ENCODE results near the gene ANKRD33B.
"Not testable (repeated sequence)": the region's sequence is repeated elsewhere in the genome, so short reads cannot be mapped to it uniquely, and the experiment has no call there.

ANKRD33B gene

DNA sequence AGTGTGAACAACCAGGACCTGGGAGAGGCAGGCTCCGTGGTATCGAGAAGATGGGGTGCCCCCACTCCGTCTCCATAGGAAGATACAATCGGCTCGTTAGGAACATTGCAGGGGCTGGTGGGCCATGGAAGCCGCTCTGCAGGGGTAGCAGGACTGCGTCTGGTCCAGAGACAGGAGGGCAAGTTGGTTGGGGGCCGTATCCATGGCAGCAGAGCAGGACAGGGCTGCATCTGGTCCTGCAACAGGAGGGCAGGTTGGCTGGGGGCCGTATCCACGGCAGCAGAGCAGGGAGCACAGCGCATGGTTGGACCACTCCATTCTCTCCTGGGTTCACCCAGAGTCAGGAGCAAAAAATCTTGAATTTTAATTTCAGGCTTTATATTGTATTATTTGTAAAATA lies 98.2 kb downstream of the ANKRD33B start:
- Histone ChIP-seq H3K27me3 (ENCODE audit: control insufficient read depth in 1 of 2, insufficient read depth in 2 of 2, low read length in 2 of 2) (no peaks in the 10 kb centered on the region), H3K36me3 (ENCODE audit: insufficient read depth, low read length) (no peaks in the 10 kb centered on the region)

DNA sequence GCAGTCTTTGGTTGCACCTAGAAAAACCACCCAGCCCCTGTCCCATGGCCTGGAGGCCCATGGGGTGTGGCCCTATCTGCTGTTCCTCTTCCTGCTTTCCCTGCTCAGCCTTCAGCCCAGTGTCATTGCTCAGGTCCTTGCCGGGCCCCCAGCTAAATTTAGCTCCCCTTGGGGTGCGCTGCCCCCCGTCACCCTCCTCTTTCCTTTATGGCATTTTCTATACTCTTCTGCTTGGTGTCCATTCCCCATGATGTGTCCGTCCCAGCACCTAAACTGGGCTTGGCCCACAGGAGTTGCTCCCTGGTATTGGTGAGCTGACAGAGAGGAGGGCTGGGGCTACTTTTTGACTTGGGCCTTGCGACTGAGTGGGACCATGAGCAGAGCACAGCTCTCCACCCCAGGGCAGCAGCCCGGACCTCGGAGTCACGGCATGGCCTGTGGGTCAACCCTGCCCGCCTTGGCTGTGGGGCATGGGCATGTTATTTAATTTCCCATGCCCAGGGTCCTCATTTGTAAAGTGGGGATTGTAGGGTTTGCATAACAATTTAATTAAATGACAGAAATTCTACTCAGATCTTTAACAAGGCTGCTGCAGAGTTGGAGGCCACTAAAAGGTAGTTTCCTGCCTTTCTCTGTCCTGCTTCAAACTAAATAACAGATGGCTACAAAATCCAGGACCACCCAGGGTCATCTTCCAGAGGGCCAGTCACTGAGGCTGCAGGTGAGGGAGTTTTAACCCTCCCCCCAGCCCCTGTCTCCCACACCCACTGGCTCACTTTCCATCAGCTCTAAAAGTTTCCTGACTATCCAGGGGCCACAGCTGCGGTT lies 99.0 kb downstream of the ANKRD33B start:
- H3K27ac ChIP-seq (ENCODE audit: low read depth, low read length), result no peak overlapping the region
- no peak overlapping the region for H3K4me3 ChIP-seq (ENCODE audit: low read depth in 1 of 2, low read length in 2 of 2)
- no peaks in the 10 kb centered on the region for H3K27me3 ChIP-seq (ENCODE audit: control insufficient read depth in 1 of 2, insufficient read depth in 2 of 2, low read length in 2 of 2)
- H3K4me1 ChIP-seq (ENCODE audit: insufficient read depth, low read length), result no peaks in the 10 kb centered on the region
- no peak overlapping the region for H3K9ac ChIP-seq (ENCODE audit: low read length)
- H3K36me3 ChIP-seq (ENCODE audit: insufficient read depth, low read length), result no peaks in the 10 kb centered on the region
- no peaks in the 10 kb centered on the region for H3K9me3 ChIP-seq (ENCODE audit: low read length)

More for the DNA sequence above, 98.2 kb downstream of the ANKRD33B start:
- Histone ChIP-seq H3K27ac (ENCODE audit: low read depth, low read length) (no peak overlapping the region), H3K9ac (ENCODE audit: low read length) (no peak overlapping the region), H3K9me3 (ENCODE audit: low read length) (no peaks in the 10 kb centered on the region), H3K4me1 (ENCODE audit: insufficient read depth, low read length) (no peaks in the 10 kb centered on the region), H3K4me3 (ENCODE audit: low read depth in 1 of 2, low read length in 2 of 2) (no peak overlapping the region)

DNA sequence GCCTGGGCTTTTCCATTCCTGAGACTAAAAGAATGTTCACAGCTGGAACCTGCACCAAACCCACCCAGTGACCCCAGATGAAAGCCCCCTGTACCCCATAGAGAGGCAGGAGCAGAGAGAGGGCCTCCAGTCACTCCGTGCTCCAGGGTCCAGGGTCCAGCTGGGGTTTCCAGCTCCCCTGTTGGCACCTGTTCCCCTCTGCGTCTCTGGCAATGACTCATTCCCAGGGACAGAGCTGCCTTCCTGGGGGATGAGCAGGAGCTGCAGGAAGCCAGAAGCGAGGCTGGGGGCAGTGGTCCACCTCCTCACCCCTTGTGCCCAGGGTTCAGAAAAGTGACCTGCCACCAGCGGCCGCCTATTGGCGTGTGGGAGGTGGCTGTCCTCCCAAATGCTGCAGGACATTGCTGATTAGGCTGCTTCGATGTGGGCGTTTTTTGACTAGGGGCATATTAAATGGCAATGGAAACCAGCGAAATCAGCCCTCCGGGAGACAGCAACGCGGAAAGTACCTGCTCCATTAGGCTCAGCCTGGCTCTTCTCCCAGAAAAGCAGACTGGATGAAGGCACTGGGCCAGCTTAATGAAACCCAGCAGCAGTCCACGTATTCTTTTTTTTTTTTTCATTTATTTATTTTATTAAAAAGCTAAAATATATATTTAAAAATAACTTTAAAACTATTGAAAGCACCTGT lies 99.8 kb downstream of the ANKRD33B start:
- Histone ChIP-seq H3K36me3 (ENCODE audit: insufficient read depth, low read length) (no peaks in the 10 kb centered on the region), H3K4me1 (ENCODE audit: insufficient read depth, low read length) (no peaks in the 10 kb centered on the region), H3K9ac (ENCODE audit: low read length) (no peak overlapping the region), H3K4me3 (ENCODE audit: low read depth in 1 of 2, low read length in 2 of 2) (no peak overlapping the region), H3K27ac (ENCODE audit: low read depth, low read length) (no peak overlapping the region), H3K27me3 (ENCODE audit: control insufficient read depth in 1 of 2, insufficient read depth in 2 of 2, low read length in 2 of 2) (no peaks in the 10 kb centered on the region), H3K9me3 (ENCODE audit: low read length) (no peaks in the 10 kb centered on the region)

DNA sequence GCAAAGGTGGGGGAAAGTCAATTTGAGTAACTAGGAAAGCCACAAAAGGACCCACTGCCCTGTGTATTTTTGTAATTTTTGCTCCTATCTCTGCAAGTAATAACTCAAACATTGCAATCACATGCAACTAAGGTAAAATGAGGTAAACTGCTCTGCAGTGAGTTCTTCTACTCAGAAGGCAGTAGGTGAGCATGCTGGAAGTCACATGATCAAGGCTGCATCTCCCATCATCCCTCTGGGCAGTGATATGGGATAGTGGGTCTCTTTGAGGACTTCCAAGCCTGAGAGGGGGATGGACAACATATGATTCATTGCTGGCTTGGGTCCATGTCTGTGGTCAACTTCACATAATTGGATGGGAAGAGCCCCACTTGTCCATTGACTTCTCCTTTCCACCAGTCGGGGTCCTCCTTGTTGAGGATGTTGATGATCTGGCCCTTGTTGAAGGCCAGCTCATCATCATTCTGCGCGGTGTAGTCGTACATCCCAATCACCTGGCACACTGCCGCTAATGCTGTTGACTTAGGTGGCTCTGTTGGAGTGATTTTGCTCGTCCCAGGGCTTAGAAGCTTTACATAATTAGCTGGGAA lies 100.4 kb downstream of the ANKRD33B start:
- not testable (repeated sequence) for H3K27ac ChIP-seq (ENCODE audit: low read depth, low read length); H3K27me3 ChIP-seq (ENCODE audit: control insufficient read depth in 1 of 2, insufficient read depth in 2 of 2, low read length in 2 of 2); H3K4me3 ChIP-seq (ENCODE audit: low read depth in 1 of 2, low read length in 2 of 2); H3K36me3 ChIP-seq (ENCODE audit: insufficient read depth, low read length); H3K9me3 ChIP-seq (ENCODE audit: low read length); H3K9ac ChIP-seq (ENCODE audit: low read length); H3K4me1 ChIP-seq (ENCODE audit: insufficient read depth, low read length)

DNA sequence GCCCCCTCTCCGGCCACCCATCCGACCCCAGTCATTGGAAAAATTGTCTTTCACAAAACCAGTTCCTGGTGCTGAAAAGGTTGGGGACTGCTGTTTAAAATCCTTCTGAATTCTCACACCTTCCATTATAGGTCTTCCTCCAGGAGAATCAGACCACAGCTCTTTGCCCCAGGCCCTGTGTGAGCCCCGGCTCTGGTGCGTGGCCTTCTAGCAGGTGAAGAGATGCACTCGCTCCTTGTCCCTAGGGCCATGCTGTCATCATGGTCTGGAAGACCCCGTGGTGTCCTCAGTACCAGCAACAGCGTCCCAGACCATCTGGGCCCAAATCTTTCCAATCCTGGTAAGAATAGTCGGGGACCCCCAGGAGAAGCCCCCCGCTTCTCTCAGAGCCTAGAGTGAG lies 101.9 kb downstream of the ANKRD33B start:
- no peaks in the 10 kb centered on the region for H3K9me3 ChIP-seq (ENCODE audit: low read length)
- H3K9ac ChIP-seq (ENCODE audit: low read length), result no peak overlapping the region
- H3K4me1 ChIP-seq (ENCODE audit: insufficient read depth, low read length), result no peaks in the 10 kb centered on the region
- no peak overlapping the region for H3K27ac ChIP-seq (ENCODE audit: low read depth, low read length)
- H3K4me3 ChIP-seq (ENCODE audit: low read depth in 1 of 2, low read length in 2 of 2), result no peak overlapping the region
- H3K27me3 ChIP-seq (ENCODE audit: control insufficient read depth in 1 of 2, insufficient read depth in 2 of 2, low read length in 2 of 2), result no peaks in the 10 kb centered on the region
- H3K36me3 ChIP-seq (ENCODE audit: insufficient read depth, low read length), result no peaks in the 10 kb centered on the region

DNA sequence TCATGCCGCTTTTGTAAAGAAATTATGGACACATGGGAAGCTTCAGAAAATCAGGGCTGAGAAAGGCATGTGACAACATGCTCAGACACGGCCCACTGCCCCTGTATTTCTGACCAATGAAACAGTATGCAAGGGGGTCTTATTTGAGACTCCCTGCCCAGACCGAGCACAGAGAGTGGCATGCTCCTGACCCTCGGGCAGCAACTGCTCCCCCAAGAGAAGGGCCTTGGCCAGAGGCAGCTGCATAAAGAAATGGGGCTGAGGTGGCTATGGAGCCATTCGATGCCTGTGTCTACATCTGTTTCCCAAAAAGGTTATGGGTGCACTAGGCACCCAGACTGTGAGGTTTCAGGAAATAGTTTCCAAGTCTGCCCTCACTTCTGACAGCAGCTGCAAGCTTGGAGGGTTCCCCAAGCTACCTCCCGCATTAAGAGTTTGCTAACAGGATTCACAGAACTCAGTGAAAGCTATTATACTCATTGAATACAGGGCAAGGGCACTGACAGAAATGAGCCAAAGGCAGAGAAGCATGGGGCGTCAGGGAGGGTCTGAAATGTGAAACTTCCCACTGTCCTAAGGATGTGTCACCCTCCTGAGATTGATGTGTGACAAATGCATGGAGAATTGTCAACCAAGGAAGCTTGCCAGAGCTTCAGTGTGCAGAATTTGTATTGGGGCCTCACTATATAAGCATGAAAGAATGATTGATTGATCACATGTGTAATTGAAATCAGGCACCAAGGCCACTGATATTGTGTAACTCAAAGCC lies 102.8 kb downstream of the ANKRD33B start:
- H3K4me1 ChIP-seq (ENCODE audit: insufficient read depth, low read length), result no peaks in the 10 kb centered on the region
- no peaks in the 10 kb centered on the region for H3K27me3 ChIP-seq (ENCODE audit: control insufficient read depth in 1 of 2, insufficient read depth in 2 of 2, low read length in 2 of 2)
- no peaks in the 10 kb centered on the region for H3K36me3 ChIP-seq (ENCODE audit: insufficient read depth, low read length)
- no peak overlapping the region for H3K27ac ChIP-seq (ENCODE audit: low read depth, low read length)
- H3K9ac ChIP-seq (ENCODE audit: low read length), result no peak overlapping the region
- no peak overlapping the region for H3K4me3 ChIP-seq (ENCODE audit: low read depth in 1 of 2, low read length in 2 of 2)
- H3K9me3 ChIP-seq (ENCODE audit: low read length), result no peaks in the 10 kb centered on the region

DNA sequence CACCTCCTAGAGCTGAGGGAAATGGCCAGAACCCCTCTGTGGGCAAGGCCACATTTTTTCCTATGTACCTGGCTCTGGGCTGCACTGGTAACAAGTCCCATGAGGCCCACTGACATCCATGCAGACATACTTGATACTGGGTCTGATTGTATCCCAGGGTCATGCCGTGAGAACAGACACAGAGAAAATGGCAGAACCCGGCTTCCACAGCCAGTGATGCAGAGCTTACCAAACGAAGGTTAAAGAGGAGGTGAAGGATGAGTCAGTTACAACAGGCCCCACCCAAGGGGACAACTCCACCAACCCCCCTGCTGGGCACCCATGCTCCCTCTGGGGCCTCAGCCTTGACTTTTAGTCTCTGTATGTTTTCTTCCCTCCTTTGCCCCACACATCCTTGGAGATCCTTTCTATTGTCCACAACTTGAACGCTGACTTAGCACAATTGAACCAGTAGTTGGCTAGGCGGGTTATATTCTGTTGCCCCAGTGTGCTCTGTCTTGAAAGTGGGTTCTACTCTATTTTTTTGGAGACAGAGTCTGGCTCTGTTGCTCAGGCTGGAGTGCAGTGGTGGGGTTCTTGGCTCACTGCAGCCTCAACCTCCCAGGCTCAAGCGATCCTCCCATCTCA lies 103.7 kb downstream of the ANKRD33B start:
- Histone ChIP-seq H3K9me3 (ENCODE audit: low read length) (no peaks in the 10 kb centered on the region), H3K27me3 (ENCODE audit: control insufficient read depth in 1 of 2, insufficient read depth in 2 of 2, low read length in 2 of 2) (no peaks in the 10 kb centered on the region), H3K9ac (ENCODE audit: low read length) (no peak overlapping the region), H3K36me3 (ENCODE audit: insufficient read depth, low read length) (no peaks in the 10 kb centered on the region), H3K4me1 (ENCODE audit: insufficient read depth, low read length) (no peaks in the 10 kb centered on the region), H3K27ac (ENCODE audit: low read depth, low read length) (no peak overlapping the region), H3K4me3 (ENCODE audit: low read depth in 1 of 2, low read length in 2 of 2) (no peak overlapping the region)

DNA sequence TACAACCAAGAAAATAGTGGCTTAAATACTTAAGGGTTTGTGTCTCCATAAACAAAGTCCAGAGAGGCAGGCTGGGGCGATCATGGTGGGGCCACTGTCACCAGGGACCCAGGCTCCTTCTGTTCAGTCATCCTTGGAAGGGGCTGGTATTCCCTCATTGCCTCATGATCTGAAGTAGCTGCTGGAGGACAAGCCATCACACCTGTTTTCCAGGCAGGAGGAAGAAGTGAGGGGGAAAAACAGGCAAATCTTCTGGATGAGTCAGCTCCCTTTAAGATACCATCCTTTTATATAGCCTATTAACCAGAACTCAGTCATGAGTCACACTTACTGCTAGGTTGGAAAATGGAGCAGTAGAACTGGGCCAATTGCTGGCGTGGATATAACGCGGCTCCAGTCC lies 104.8 kb downstream of the ANKRD33B start:
- Histone ChIP-seq H3K9me3 (ENCODE audit: low read length) (no peaks in the 10 kb centered on the region), H3K27me3 (ENCODE audit: control insufficient read depth in 1 of 2, insufficient read depth in 2 of 2, low read length in 2 of 2) (no peaks in the 10 kb centered on the region), H3K4me1 (ENCODE audit: insufficient read depth, low read length) (no peaks in the 10 kb centered on the region), H3K36me3 (ENCODE audit: insufficient read depth, low read length) (no peaks in the 10 kb centered on the region), H3K9ac (ENCODE audit: low read length) (no peak overlapping the region), H3K27ac (ENCODE audit: low read depth, low read length) (no peak overlapping the region), H3K4me3 (ENCODE audit: low read depth in 1 of 2, low read length in 2 of 2) (no peak overlapping the region)

DNA sequence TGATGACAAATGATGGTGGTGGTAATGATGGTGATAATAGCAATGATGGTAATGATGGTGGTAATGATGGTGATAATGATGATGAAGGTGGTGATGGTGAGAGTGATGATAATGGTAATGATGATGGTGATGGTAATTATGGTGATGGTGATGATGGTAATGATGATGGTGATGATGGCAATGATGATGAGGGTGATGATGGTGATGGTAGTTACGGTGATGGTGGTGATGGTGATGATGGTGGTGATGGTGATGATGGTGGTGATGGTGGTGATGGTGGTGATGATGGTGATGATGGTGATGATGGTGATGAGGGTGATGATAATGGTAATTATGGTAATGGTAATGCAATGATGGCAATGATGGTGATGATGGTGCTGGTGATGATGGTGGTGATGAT lies 106.1 kb downstream of the ANKRD33B start:
- Histone ChIP-seq H3K4me3 (ENCODE audit: low read depth in 1 of 2, low read length in 2 of 2) (no peak overlapping the region), H3K36me3 (ENCODE audit: insufficient read depth, low read length) (no peaks in the 10 kb centered on the region)

DNA sequence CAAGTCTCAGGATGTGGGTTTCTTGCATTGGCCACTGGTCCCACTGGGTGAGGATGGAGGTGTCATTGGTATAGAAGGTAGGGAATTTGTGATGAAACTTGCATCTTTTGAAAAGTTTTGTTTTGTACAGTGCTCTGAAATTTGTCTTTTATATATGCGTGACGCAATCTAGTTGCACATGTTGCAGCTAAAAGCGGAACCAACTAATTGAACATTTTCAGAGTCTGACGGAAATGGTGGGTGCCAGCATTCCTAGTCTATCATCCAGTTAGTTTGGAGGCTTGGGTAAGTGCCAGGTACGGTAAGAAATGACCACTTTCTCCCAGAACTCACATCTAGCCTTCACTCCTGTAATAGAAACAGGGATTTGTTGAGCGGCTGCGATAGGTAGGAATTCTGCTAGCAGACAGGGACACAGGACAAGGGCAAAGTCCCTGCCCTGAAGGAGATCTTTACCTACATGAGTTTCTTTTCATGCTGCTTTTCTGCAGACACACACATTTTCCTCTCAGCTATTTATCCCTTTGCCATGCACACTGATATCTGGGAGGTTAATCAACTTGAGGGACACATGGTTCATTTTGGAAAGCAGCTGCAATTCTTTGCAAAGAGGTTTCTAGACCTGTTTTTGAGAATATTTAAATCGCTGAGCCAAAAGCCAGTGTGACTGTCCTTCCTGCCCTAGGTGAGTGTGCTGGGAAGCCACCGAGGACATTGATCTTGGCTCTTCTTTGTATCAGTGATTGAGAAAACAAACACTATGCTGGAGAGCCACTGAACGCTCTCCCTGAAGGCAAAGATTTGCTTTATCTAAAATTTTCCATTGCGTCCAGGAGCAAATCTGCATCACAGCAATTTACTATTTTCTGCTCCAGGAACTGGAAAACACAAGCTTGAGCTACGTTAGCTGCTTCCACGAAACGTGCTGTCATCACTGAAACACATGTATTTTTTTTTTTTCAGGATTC lies 107.5 kb downstream of the ANKRD33B start:
- H3K4me3 ChIP-seq (ENCODE audit: low read depth in 1 of 2, low read length in 2 of 2), result no peak overlapping the region

More for the DNA sequence above, 106.1 kb downstream of the ANKRD33B start:
- no peaks in the 10 kb centered on the region for H3K27me3 ChIP-seq (ENCODE audit: control insufficient read depth in 1 of 2, insufficient read depth in 2 of 2, low read length in 2 of 2)
- H3K9ac ChIP-seq (ENCODE audit: low read length), result no peak overlapping the region
- no peaks in the 10 kb centered on the region for H3K4me1 ChIP-seq (ENCODE audit: insufficient read depth, low read length)
- H3K9me3 ChIP-seq (ENCODE audit: low read length), result no peaks in the 10 kb centered on the region
- H3K27ac ChIP-seq (ENCODE audit: low read depth, low read length), result no peak overlapping the region

More for the DNA sequence above, 107.5 kb downstream of the ANKRD33B start:
- no peak overlapping the region for H3K27ac ChIP-seq (ENCODE audit: low read depth, low read length)
- H3K27me3 ChIP-seq (ENCODE audit: control insufficient read depth in 1 of 2, insufficient read depth in 2 of 2, low read length in 2 of 2), result no peaks in the 10 kb centered on the region
- no peak overlapping the region for H3K9ac ChIP-seq (ENCODE audit: low read length)
- no peaks in the 10 kb centered on the region for H3K9me3 ChIP-seq (ENCODE audit: low read length)
- H3K36me3 ChIP-seq (ENCODE audit: insufficient read depth, low read length), result no peaks in the 10 kb centered on the region
- no peaks in the 10 kb centered on the region for H3K4me1 ChIP-seq (ENCODE audit: insufficient read depth, low read length)

Data from muscle layer of colon (tissue), 2 donors.